CD4-positive, alpha-beta T cell treated with Interleukin-4 for 1 hour (primary cell): Measurements from ENCODE around the gene AAK1.
A peak's percentile ranks its signal among the peaks of the same experiment; 100 is the strongest.
"Not testable (repeated sequence)": the region's sequence is repeated elsewhere in the genome, so short reads cannot be mapped to it uniquely, and the experiment has no call there.

ENCODE experiments used
- DNase-seq, 2 donors: peaks; one replicate each; pipeline ENCODE4 v3.0.0-alpha.2; 2020 to 2022

Gene AAK1

GRCh38 chr2:69482471-69482870, 161.1 kb downstream of the AAK1 start:
- no peak for DNase-seq

GRCh38 chr2:69481421-69481820, 162.1 kb downstream of the AAK1 start:
- no peak for DNase-seq

GRCh38 chr2:69477627-69478026, 165.9 kb downstream of the AAK1 start:
- DNase-seq = no peak

GRCh38 chr2:69474688-69475087, 168.9 kb downstream of the AAK1 start:
- no peak for DNase-seq

- DNase-seq = no peak
These were observed 171.7 kb downstream of the AAK1 start for GRCh38 chr2:69471793-69472192.

- DNase-seq = no peak
These were observed 172.6 kb downstream of the AAK1 start for GRCh38 chr2:69470911-69471310.

GRCh38 chr2:69469784-69470183, 173.8 kb downstream of the AAK1 start:
- DNase-seq = no peak

GRCh38 chr2:69469375-69469774, 174.2 kb downstream of the AAK1 start:
- DNase-seq = no peak

- DNase-seq = no peak
These were observed 176.8 kb downstream of the AAK1 start for GRCh38 chr2:69466728-69467127.

GRCh38 chr2:69465513-69466456, 177.8 kb downstream of the AAK1 start:
- no peak for DNase-seq

- no peak for DNase-seq
These were observed 179.0 kb downstream of the AAK1 start for GRCh38 chr2:69464575-69464974.

GRCh38 chr2:69462780-69463179, 180.8 kb downstream of the AAK1 start:
- no peak for DNase-seq

- no peak for DNase-seq
These were observed 182.1 kb downstream of the AAK1 start for GRCh38 chr2:69461404-69461803.

- DNase-seq = no peak
These were observed 183.6 kb downstream of the AAK1 start for GRCh38 chr2:69459936-69460335.

GRCh38 chr2:69456950-69457445, 186.5 kb downstream of the AAK1 start:
- no peak for DNase-seq

- DNase-seq = no peak
These were observed 187.4 kb downstream of the AAK1 start for GRCh38 chr2:69456154-69456553.

- no peak for DNase-seq
These were observed 188.6 kb downstream of the AAK1 start for GRCh38 chr2:69454976-69455375.

- DNase-seq = no peak
These were observed 189.9 kb downstream of the AAK1 start for GRCh38 chr2:69453475-69454129.

GRCh38 chr2:69452687-69453086, 190.9 kb downstream of the AAK1 start:
- no peak for DNase-seq

GRCh38 chr2:69450735-69451416, 192.7 kb downstream of the AAK1 start:
- no peak for DNase-seq

GRCh38 chr2:69449906-69450305, 193.6 kb downstream of the AAK1 start:
- no peak for DNase-seq

GRCh38 chr2:69443673-69444072, 199.9 kb downstream of the AAK1 start:
- not testable (repeated sequence) for DNase-seq

- peak; percentile 17 to 33 for DNase-seq
These were observed 204.0 kb downstream of the AAK1 start for GRCh38 chr2:69439499-69439898.
